SK-N-MC (cell line): ENCODE measurements around the gene DDX3X.

Experiments
- DNase-seq: peaks from one replicate; pipeline ENCODE4 v3.0.0-alpha.2; 2011; ENCODE audit warnings: low read depth, low spot score
- H3K27ac ChIP-seq: fragments of 200-600 bp; sonication (generic); 2 replicates; pipeline ENCODE4 v1.5.1; 2016; ENCODE audit warnings: mixed run types
- H3K36me3 ChIP-seq: fragments of 200-600 bp; sonication (generic); 2 replicates; pipeline ENCODE4 v1.6.1; 2017; ENCODE audit warnings: antibody characterized with exemption, low read length, mixed read lengths; ENCODE audit not compliant: insufficient read depth
- H3K4me3 ChIP-seq: fragments of 200-600 bp; sonication (generic); 2 replicates; pipeline ENCODE4 v1.5.1; 2016
- H3K9ac ChIP-seq: fragments of 200-600 bp; sonication (generic); 2 replicates; pipeline ENCODE4 v1.8.0; 2017; ENCODE audit warnings: mixed run types, mixed read lengths; ENCODE audit not compliant: insufficient read length
- H3K9me3 ChIP-seq: fragments of 200-600 bp; sonication (generic); 2 replicates; pipeline ENCODE4 v1.6.1; 2017; ENCODE audit warnings: low read depth, mild to moderate bottlenecking, antibody characterized with exemption, low read length, moderate library complexity, mixed read lengths
- EZH2 ChIP-seq: fragments of 200-600 bp; sonication (generic); IDR thresholded peaks from one replicate; pipeline ENCODE4 v1.6.1; 2017; ENCODE audit warnings: antibody characterized with exemption
- FOXP2 ChIP-seq: optimal IDR thresholded peaks from 2 replicates; pipeline ENCODE3; 2011; ENCODE audit warnings: mild to moderate bottlenecking, moderate library complexity; ENCODE audit not compliant: insufficient read depth; ENCODE audit errors: extremely low read length, control extremely low read depth
- POLR2AphosphoS5 ChIP-seq: IDR thresholded peaks from 2 replicates; pipeline ENCODE4 v1.6.1; 2012; ENCODE audit warnings: mild to moderate bottlenecking, low read depth, low read length, borderline replicate concordance

The DDX3X gene

GRCh38 chrX:41339148-41339547 lies 5.2 kb downstream of the DDX3X start:
- Histone ChIP-seq H3K36me3 (peaks cover 81% of the 10 kb centered on the region), H3K9me3 (no peaks in the 10 kb centered on the region), H3K4me3 (no peak overlapping the region), H3K27ac (no peak overlapping the region), H3K9ac (no peak overlapping the region)
- TF ChIP-seq FOXP2 = no peak
- TF ChIP-seq POLR2AphosphoS5 = no peak
- DNase-seq = no peak

GRCh38 chrX:41344053-41344452 lies 10.1 kb downstream of the DDX3X start:
- Histone ChIP-seq H3K9me3 (no peaks in the 10 kb centered on the region), H3K4me3 (no peak overlapping the region), H3K9ac (no peak overlapping the region), H3K27ac (no peak overlapping the region), H3K36me3 (peaks cover 97% of the 10 kb centered on the region)
- no peak for DNase-seq
- no peak for TF ChIP-seq EZH2

GRCh38 chrX:41347186-41347585 lies 13.2 kb downstream of the DDX3X start:
- Histone ChIP-seq H3K9ac (no peak overlapping the region), H3K27ac (no peak overlapping the region), H3K9me3 (no peaks in the 10 kb centered on the region), H3K4me3 (no peak overlapping the region), H3K36me3 (peaks cover 80% of the 10 kb centered on the region)
- TF ChIP-seq EZH2 (no peak), POLR2AphosphoS5 (no peak), FOXP2 (no peak)
- no peak for DNase-seq

- H3K4me3 ChIP-seq = no peak overlapping the region
- H3K27ac ChIP-seq = no peak overlapping the region
- H3K9me3 ChIP-seq = no peaks in the 10 kb centered on the region
- no peak for DNase-seq
- TF ChIP-seq POLR2AphosphoS5 = no peak
- TF ChIP-seq FOXP2 = no peak
- no peak for TF ChIP-seq EZH2
- no peak overlapping the region for H3K9ac ChIP-seq
- H3K36me3 ChIP-seq = peaks cover 66% of the 10 kb centered on the region
Observed at GRCh38 chrX:41348551-41348950, 14.6 kb downstream of the DDX3X start.

- TF ChIP-seq EZH2 (no peak), POLR2AphosphoS5 (peak; percentile 30; the same call in 1 of the 2 replicates)
- Histone ChIP-seq H3K9me3 (no peaks in the 10 kb centered on the region), H3K9ac (no peak overlapping the region), H3K27ac (peak overlapping the region; percentile 31; the same call in 1 of the 2 replicates), H3K4me3 (no peak overlapping the region), H3K36me3 (peaks cover 48% of the 10 kb centered on the region)
- DNase-seq = no peak
Observed at GRCh38 chrX:41350150-41350975, 16.4 kb downstream of the DDX3X start.

- no peak for TF ChIP-seq FOXP2
- peak; percentile 41; the same call in 1 of the 2 replicates for TF ChIP-seq POLR2AphosphoS5
- Histone ChIP-seq H3K9ac (no peak overlapping the region), H3K4me3 (no peak overlapping the region), H3K9me3 (no peaks in the 10 kb centered on the region), H3K27ac (0 out of 2 replicates have a peak overlapping the region, but pooled peaks have one; percentile 2), H3K36me3 (peaks cover 41% of the 10 kb centered on the region)
- no peak for DNase-seq
Observed at GRCh38 chrX:41350976-41351569, 17.1 kb downstream of the DDX3X start.

GRCh38 chrX:41351923-41352322 lies 18.0 kb downstream of the DDX3X start:
- Histone ChIP-seq H3K9ac (no peak overlapping the region), H3K27ac (no peak overlapping the region), H3K4me3 (no peak overlapping the region), H3K36me3 (peaks cover 32% of the 10 kb centered on the region), H3K9me3 (no peaks in the 10 kb centered on the region)
- no peak for DNase-seq
- TF ChIP-seq POLR2AphosphoS5 (peak; percentile 12; the same call in 1 of the 2 replicates), EZH2 (no peak), FOXP2 (no peak)

- Histone ChIP-seq H3K4me3 (no peak overlapping the region), H3K36me3 (peaks cover 28% of the 10 kb centered on the region), H3K9ac (no peak overlapping the region), H3K27ac (no peak overlapping the region), H3K9me3 (no peaks in the 10 kb centered on the region)
- TF ChIP-seq POLR2AphosphoS5 (0 out of 2 replicates have a peak, but pooled peaks have one; percentile 11), EZH2 (no peak), FOXP2 (no peak)
- DNase-seq = no peak
Observed at GRCh38 chrX:41352329-41352838, 18.4 kb downstream of the DDX3X start.

GRCh38 chrX:41353985-41354384 lies 20.0 kb downstream of the DDX3X start:
- no peak for DNase-seq
- no peak overlapping the region for H3K27ac ChIP-seq
- no peak overlapping the region for H3K4me3 ChIP-seq
- TF ChIP-seq FOXP2 (no peak), EZH2 (no peak), POLR2AphosphoS5 (no peak)
- no peaks in the 10 kb centered on the region for H3K9me3 ChIP-seq
- H3K9ac ChIP-seq = no peak overlapping the region
- peaks cover 14% of the 10 kb centered on the region for H3K36me3 ChIP-seq
